HCT116 (cell line): Measurements from ENCODE around the gene TMEM40. TPM values are rescaled to one million over a fixed set of nuclear protein-coding genes. Genes with fewer than 3 reads are reported as not detected.

ENCODE experiments used
- ATAC-seq: fragments of 200-7000 bp; cut with Tn5 transposase; 2 replicates; pipeline ENCODE4 v1.9.1; 2020; ENCODE audit warnings: mild to moderate bottlenecking, moderate library complexity
- BruUV-seq: library from RNA; stranded (reverse); fragments of 400-500 nt; replicated peaks from 2 replicates; lab custom pipeline; 2021; lab: Mats Ljungman, UMichigan
- CTCF ChIA-PET: fragments of 300-600 bp; sonication (Branson Sonifier 250); formaldehyde crosslinking; loops from one replicate; lab custom pipeline; 2021; ENCODE audit warnings: antibody characterized with exemption; lab: Charles Lee
- POLR2A ChIA-PET: fragments of 300-600, 350-600 bp; sonication (Branson Sonifier 250); formaldehyde crosslinking; loops from one replicate; lab custom pipeline; 2021; ENCODE audit warnings: antibody characterized with exemption; lab: Charles Lee
- RAD21 ChIA-PET, 2 experiments: fragments of 300-600 bp; sonication (Branson Sonifier 250); formaldehyde crosslinking; loops; one replicate each; lab custom pipeline; 2023; ENCODE audit warnings: low total read pairs in 2 of 2; ENCODE audit not compliant: uncharacterized antibody in 2 of 2, unreplicated experiment in 2 of 2, low non-redundant PET in 1 of 2; lab: Charles Lee
- DNase-seq: peaks from one replicate; pipeline ENCODE4 v3.0.0-alpha.2; 2010; ENCODE audit warnings: low read depth, low spot score
- H2AFZ ChIP-seq: fragments of 200-600 bp; shearing (Covaris generic), sonication (generic); 2 replicates; pipeline ENCODE4 v1.6.1; 2017; ENCODE audit warnings: low read depth, mixed run types, mixed read lengths, antibody characterized with exemption, low read length; ENCODE audit not compliant: poor library complexity, severe bottlenecking
- H3K27ac ChIP-seq: 2 replicates; pipeline ENCODE4 v1.5.1; 2012; ENCODE audit warnings: low read depth, low read length
- H3K27me3 ChIP-seq: fragments of 200-600 bp; sonication (generic); 2 replicates; pipeline ENCODE4 v1.6.1; 2016; ENCODE audit warnings: mixed run types, low read length, mixed read lengths; ENCODE audit not compliant: insufficient read depth
- H3K36me3 ChIP-seq, 2 experiments: fragments of 200-500 bp in 1 of 2; fragments of 200-600 bp in 1 of 2; sonication (Bioruptor generic) in 1 of 2; sonication (generic) in 1 of 2; 2 replicates each; pipeline versions ENCODE4 v1.5.1 to v1.6.1; 2014 to 2016; ENCODE audit warnings: low read length in 2 of 2, inconsistent platforms in 1 of 2, mixed read lengths in 1 of 2, mixed run types in 1 of 2; ENCODE audit not compliant: insufficient read depth in 2 of 2, control insufficient read depth in 1 of 2
- H3K4me1 ChIP-seq, 2 experiments: fragments of 200-600 bp in 1 of 2; sonication (generic) in 1 of 2; 2 replicates each; pipeline versions ENCODE4 v1.5.1 to v1.6.1; 2012 to 2017; ENCODE audit warnings: low read length in 2 of 2, inconsistent platforms in 1 of 2, mild to moderate bottlenecking in 1 of 2, mixed read lengths in 1 of 2, mixed run types in 1 of 2, moderate library complexity in 1 of 2; ENCODE audit not compliant: insufficient read depth in 2 of 2, control insufficient read depth in 1 of 2
- H3K4me2 ChIP-seq: fragments of 200-600 bp; sonication (generic); 2 replicates; pipeline ENCODE4 v1.6.1; 2017; ENCODE audit warnings: mixed run types, low read length, mixed read lengths
- H3K4me3 ChIP-seq, 2 experiments: fragments of 200-600 bp in 1 of 2; sonication (generic) in 1 of 2; replicated peaks in 1 of 2; 2 replicates each; pipeline ENCODE4 v1.5.1; 2011 to 2016; ENCODE audit warnings: low read length in 2 of 2, control low read depth in 1 of 2, low read depth in 1 of 2, mild to moderate bottlenecking in 1 of 2, mixed read lengths in 1 of 2, mixed run types in 1 of 2
- H3K79me2 ChIP-seq: fragments of 200-600 bp; sonication (generic); 2 replicates; pipeline ENCODE4 v1.6.1; 2017; ENCODE audit warnings: mild to moderate bottlenecking, mixed run types, low read length, moderate library complexity, mixed read lengths; ENCODE audit not compliant: insufficient read depth
- H3K9ac ChIP-seq: fragments of 200-600 bp; sonication (generic); 2 replicates; pipeline ENCODE4 v1.6.1; 2016; ENCODE audit warnings: low read length, mixed read lengths
- H3K9me2 ChIP-seq: fragments of 200-600 bp; sonication (generic), shearing (Covaris generic); 2 replicates; pipeline ENCODE4 v1.6.1; 2017; ENCODE audit warnings: mixed run types, mild to moderate bottlenecking, moderate library complexity; ENCODE audit not compliant: insufficient read depth
- H3K9me3 ChIP-seq, 2 experiments: fragments of 200-500 bp in 1 of 2; fragments of 200-600 bp in 1 of 2; sonication (Bioruptor generic) in 1 of 2; sonication (generic) in 1 of 2; 2 replicates each; pipeline ENCODE4 v1.6.1; 2014 to 2017; ENCODE audit warnings: low read length in 2 of 2, mixed read lengths in 2 of 2, inconsistent platforms in 1 of 2, low read depth in 1 of 2, mild to moderate bottlenecking in 1 of 2, mixed run types in 1 of 2, moderate library complexity in 1 of 2; ENCODE audit not compliant: control insufficient read depth in 1 of 2, insufficient read depth in 1 of 2
- H4K20me1 ChIP-seq: fragments of 200-600 bp; sonication (generic), shearing (Covaris generic); 2 replicates; pipeline ENCODE4 v1.6.1; 2017; ENCODE audit warnings: mixed run types, mild to moderate bottlenecking, moderate library complexity; ENCODE audit not compliant: insufficient read depth
- ELF1 ChIP-seq: IDR thresholded peaks from 2 replicates; pipeline ENCODE4 v1.6.1; 2012; ENCODE audit warnings: low read depth, borderline replicate concordance
- EZH2 ChIP-seq: fragments of 200-600 bp; sonication (generic); IDR thresholded peaks from 2 replicates; pipeline ENCODE4 v1.6.1; 2017; ENCODE audit warnings: antibody characterized with exemption, mixed run types
- EZH2phosphoT487 ChIP-seq: fragments of 200-600 bp; IDR thresholded peaks from 2 replicates; pipeline ENCODE4 v1.6.1; 2018; ENCODE audit warnings: antibody characterized with exemption, borderline replicate concordance
- JUND ChIP-seq: IDR thresholded peaks from 2 replicates; pipeline ENCODE4 v1.6.1; 2012
- MAX ChIP-seq: IDR thresholded peaks from 2 replicates; pipeline ENCODE4 v1.6.1; 2012
- POLR2A ChIP-seq: IDR thresholded peaks from 2 replicates; pipeline ENCODE4 v1.7.0; 2011; ENCODE audit warnings: borderline replicate concordance; ENCODE audit not compliant: insufficient read depth, insufficient read length; ENCODE audit errors: extremely low read depth
- POLR2AphosphoS5 ChIP-seq: IDR thresholded peaks from 2 replicates; pipeline ENCODE4 v1.6.1; 2011; ENCODE audit warnings: mild to moderate bottlenecking, low read depth, low read length, moderate library complexity
- REST ChIP-seq: IDR thresholded peaks from 2 replicates; pipeline ENCODE4 v1.6.1; 2012; ENCODE audit warnings: low read depth
- TCF7L2 ChIP-seq: IDR thresholded peaks from 2 replicates; pipeline ENCODE4 v1.7.0; 2011; ENCODE audit warnings: borderline replicate concordance, inconsistent platforms; ENCODE audit not compliant: insufficient read depth, insufficient read length; ENCODE audit errors: extremely low read depth
- YY1 ChIP-seq: IDR thresholded peaks from 2 replicates; pipeline ENCODE4 v1.6.1; 2011; ENCODE audit warnings: low read length, low read depth, moderate library complexity, mild to moderate bottlenecking; ENCODE audit not compliant: insufficient replicate concordance; ENCODE audit errors: extremely low read depth
- ZFX ChIP-seq: fragments of 450-650 bp; IDR thresholded peaks from 2 replicates; pipeline ENCODE4 v1.6.1; 2017
- ZNF274 ChIP-seq: fragments of 200-500 bp; sonication (Bioruptor generic); IDR thresholded peaks from 2 replicates; pipeline ENCODE4 v1.6.1; 2014; ENCODE audit warnings: mild to moderate bottlenecking, low read depth, low read length, inconsistent platforms
- intact Hi-C: fragments of 100-400 bp; cut with micrococcal nuclease; formaldehyde crosslinking; loops from 2 replicates; pipeline ENCODE4 v1.10.0; 2022
- total RNA-seq: library from RNA; stranded (reverse); gene quantifications from one replicate; pipeline ENCODE4 v1.2.1, GENCODE V29; 2021; ENCODE audit not compliant: unreplicated experiment
- TF ChIP-seq, protein P1 (sequence below): IDR thresholded peaks from 2 replicates; pipeline ENCODE4 v1.6.1; 2011; ENCODE audit warnings: mild to moderate bottlenecking, low read length, moderate library complexity; ENCODE audit not compliant: insufficient replicate concordance; ENCODE audit errors: extremely low read depth
- TF ChIP-seq, protein P2 (sequence below): IDR thresholded peaks from 2 replicates; pipeline ENCODE4 v1.6.1; 2012

Gene TMEM40
- total RNA-seq, 1 experiment from 2014 or later: 12.3 TPM

GRCh38 chr3:12807601-12808359 lies 48.7 kb upstream of the TMEM40 start:
- Histone ChIP-seq H3K4me2 (no peak overlapping the region), H3K79me2 (no peaks in the 10 kb centered on the region), H3K27ac (no peak overlapping the region), H3K4me1 (peaks cover 9 to 16% of the 10 kb centered on the region in 2 experiments), H2AFZ (no peak overlapping the region), H4K20me1 (no peaks in the 10 kb centered on the region), H3K9ac (no peak overlapping the region), H3K4me3 (no peak overlapping the region), H3K36me3 (no peaks in the 10 kb centered on the region), H3K9me3 (no peaks in the 10 kb centered on the region)
- POLR2A ChIA-PET: interaction anchor here (0.9 kb wide), 1 partner anchor 49 kb away, joined by 3 read pairs; the partner anchor contains the start of gene TMEM40
- CTCF ChIA-PET: interaction anchor here (0.5 to 1.5 kb wide), 4 partner anchors 17 to 245 kb away, joined by 3 read pairs; no protein-coding TSS in a partner anchor
- no peak for DNase-seq
- RAD21 ChIA-PET: no interaction called here
- intact Hi-C loops: loop anchor here (2.0 kb wide), 1 partner anchor 101 kb away; no protein-coding TSS in a partner anchor
- ATAC-seq: no peak
- no TSS peak for BruUV-seq
- no peak for TF ChIP-seq EZH2
- TF ChIP-seq REST: no peak
- no peak for TF ChIP-seq EZH2phosphoT487
- no peak for TF ChIP-seq POLR2AphosphoS5
- TF ChIP-seq, protein P1, sequence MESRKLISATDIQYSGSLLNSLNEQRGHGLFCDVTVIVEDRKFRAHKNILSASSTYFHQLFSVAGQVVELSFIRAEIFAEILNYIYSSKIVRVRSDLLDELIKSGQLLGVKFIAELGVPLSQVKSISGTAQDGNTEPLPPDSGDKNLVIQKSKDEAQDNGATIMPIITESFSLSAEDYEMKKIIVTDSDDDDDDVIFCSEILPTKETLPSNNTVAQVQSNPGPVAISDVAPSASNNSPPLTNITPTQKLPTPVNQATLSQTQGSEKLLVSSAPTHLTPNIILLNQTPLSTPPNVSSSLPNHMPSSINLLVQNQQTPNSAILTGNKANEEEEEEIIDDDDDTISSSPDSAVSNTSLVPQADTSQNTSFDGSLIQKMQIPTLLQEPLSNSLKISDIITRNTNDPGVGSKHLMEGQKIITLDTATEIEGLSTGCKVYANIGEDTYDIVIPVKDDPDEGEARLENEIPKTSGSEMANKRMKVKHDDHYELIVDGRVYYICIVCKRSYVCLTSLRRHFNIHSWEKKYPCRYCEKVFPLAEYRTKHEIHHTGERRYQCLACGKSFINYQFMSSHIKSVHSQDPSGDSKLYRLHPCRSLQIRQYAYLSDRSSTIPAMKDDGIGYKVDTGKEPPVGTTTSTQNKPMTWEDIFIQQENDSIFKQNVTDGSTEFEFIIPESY: no peak
- no peak for TF ChIP-seq JUND
- TF ChIP-seq MAX: no peak
- TF ChIP-seq ZFX: no peak
- no peak for TF ChIP-seq YY1
- no peak for TF ChIP-seq ZNF274
- TF ChIP-seq POLR2A: no peak
- no peak for TF ChIP-seq ELF1
- TF ChIP-seq, protein P2, sequence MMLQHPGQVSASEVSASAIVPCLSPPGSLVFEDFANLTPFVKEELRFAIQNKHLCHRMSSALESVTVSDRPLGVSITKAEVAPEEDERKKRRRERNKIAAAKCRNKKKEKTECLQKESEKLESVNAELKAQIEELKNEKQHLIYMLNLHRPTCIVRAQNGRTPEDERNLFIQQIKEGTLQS: no peak
- no peak for TF ChIP-seq TCF7L2
- TF ChIP-seq, all 23 proteins: peak for 0
- no peaks in the 10 kb centered on the region for H3K9me2 ChIP-seq
- no peaks in the 10 kb centered on the region for H3K27me3 ChIP-seq
